Thyroid gland (tissue), 4 donors: ENCODE data around the gene USP46. TPM values are rescaled to one million over a fixed set of nuclear protein-coding genes. Genes with fewer than 3 reads are reported as not detected.

Experiments
- DNase-seq, 2 donors: peaks; one replicate each; pipeline ENCODE4 v3.0.0-alpha.2; 2019
- H3K27ac ChIP-seq, 3 donors: fragments of 200-600 bp; sonication (generic); 1 replicate in 2 of 3; 2 replicates in 1 of 3; pipeline ENCODE4 v1.5.1; 2016 to 2019; ENCODE audit warnings: mild to moderate bottlenecking in 1 of 3, moderate library complexity in 1 of 3
- H3K27me3 ChIP-seq: fragments of 200-600 bp; sonication (generic); one replicate; pipeline ENCODE4 v1.5.1; 2019
- H3K36me3 ChIP-seq, 2 donors: fragments of 200-600 bp; sonication (generic); one replicate each; pipeline ENCODE4 v1.5.1; 2016 to 2019
- H3K4me1 ChIP-seq, 2 donors: fragments of 200-600 bp; sonication (generic); one replicate each; pipeline ENCODE4 v1.5.1; 2017 to 2019
- H3K4me3 ChIP-seq, 3 donors: fragments of 200-600 bp; sonication (generic); replicated peaks in 1 of 3; 1 replicate in 2 of 3; 2 replicates in 1 of 3; pipeline ENCODE4 v1.5.1; 2016; ENCODE audit warnings: mild to moderate bottlenecking in 1 of 3
- H3K9me3 ChIP-seq: fragments of 200-600 bp; sonication (generic); one replicate; pipeline ENCODE4 v1.5.1; 2017
- CTCF ChIP-seq, 6 experiments: fragments of 200-600 bp in 3 of 6; fragments of 450-650 bp in 3 of 6; sonication (generic) in 3 of 6; IDR thresholded peaks; one replicate each; pipeline ENCODE4 v1.5.1; 2016 to 2019; ENCODE audit warnings: antibody characterized with exemption in 6 of 6, mild to moderate bottlenecking in 2 of 6, inconsistent platforms in 1 of 6, moderate library complexity in 1 of 6
- POLR2A ChIP-seq, 2 donors: fragments of 450-650 bp; IDR thresholded peaks; one replicate each; pipeline ENCODE4 v1.6.1; 2017; ENCODE audit warnings: antibody characterized with exemption in 2 of 2, mild to moderate bottlenecking in 2 of 2, moderate library complexity in 1 of 2
- WGBS, 2 donors: methylation state at CpG; one replicate each; pipeline ENCODE4 v1.1.5; 2017; 5-methylcytosine and 5-hydroxymethylcytosine counted together
- intact Hi-C: fragments of 100-400 bp; cut with DNase I; formaldehyde crosslinking; loops from one replicate; pipeline ENCODE4 v1.15.1; 2023
- total RNA-seq, 4 donors: library from RNA; depleted of rRNA; stranded (reverse); fragments of >200 nt; gene quantifications; one replicate each; pipeline ENCODE4 v1.2.3, GENCODE V29; 2016

The USP46 gene
- total RNA-seq, 4 donors from 2014 or later = 10.8 to 17.6 (median 14.2) TPM

GRCh38 chr4:52670121-52670520 is 11.0 kb upstream of the USP46 start:
- Histone ChIP-seq H3K4me3 (no peak overlapping the region), H3K4me1 (no peaks in the 10 kb centered on the region), H3K36me3 (no peaks in the 10 kb centered on the region), H3K27me3 (no peaks in the 10 kb centered on the region), H3K9me3 (no peaks in the 10 kb centered on the region), H3K27ac (no peak overlapping the region)
- TF ChIP-seq CTCF (IDR thresholded peaks at IDR 0.05) = no peak
- TF ChIP-seq POLR2A (IDR thresholded peaks at IDR 0.05) = no peak
- intact Hi-C loops = no loop called here
- no peak for DNase-seq
- 93 to 99% methylated on average over 2 of the region's 2 CpGs for WGBS, 2 donors

DNA sequence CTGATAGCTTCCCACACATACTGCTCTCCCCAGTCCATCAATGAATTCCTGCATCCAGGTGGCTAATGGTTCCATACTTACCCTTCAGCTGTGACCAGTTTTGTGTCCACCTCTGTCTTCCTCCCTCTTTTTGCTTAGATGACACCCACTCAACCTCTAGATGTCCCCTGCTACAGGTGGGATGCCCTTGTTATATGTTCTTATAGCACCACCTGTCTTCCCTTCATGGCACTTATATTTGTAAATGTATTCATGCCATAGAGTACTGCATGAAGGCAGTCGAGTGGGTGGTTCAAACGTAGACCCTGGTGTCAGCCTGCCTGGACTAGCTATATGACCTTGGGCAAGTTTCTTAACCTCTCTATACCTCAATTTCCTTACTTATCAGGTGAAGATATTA is 6.5 kb upstream of the USP46 start:
- WGBS, 2 donors = 31 to 34% methylated on average over 2 of the region's 2 CpGs

GRCh38 chr4:52664479-52664878 is 5.4 kb upstream of the USP46 start:
- Histone ChIP-seq H3K4me3 (no peak overlapping the region), H3K4me1 (peaks cover 0 to 6% of the 10 kb centered on the region in 2 donors), H3K27me3 (no peaks in the 10 kb centered on the region), H3K27ac (no peak overlapping the region), H3K36me3 (no peaks in the 10 kb centered on the region), H3K9me3 (no peaks in the 10 kb centered on the region)
- DNase-seq = no peak
- TF ChIP-seq CTCF (IDR thresholded peaks at IDR 0.05) (no peak), POLR2A (IDR thresholded peaks at IDR 0.05) (no peak)
- intact Hi-C loops = no loop called here

More for the DNA sequence above, 6.5 kb upstream of the USP46 start:
- Histone ChIP-seq H3K4me1 (peaks cover 0 to 1% of the 10 kb centered on the region in 2 donors), H3K27me3 (no peaks in the 10 kb centered on the region), H3K9me3 (no peaks in the 10 kb centered on the region), H3K36me3 (no peaks in the 10 kb centered on the region), H3K27ac (no peak overlapping the region), H3K4me3 (no peak overlapping the region)
- TF ChIP-seq POLR2A (IDR thresholded peaks at IDR 0.05) (no peak), CTCF (IDR thresholded peaks at IDR 0.05) (peak in 3 of 6 experiments; percentile 6 to 35 (median 14))
- DNase-seq = no peak
- intact Hi-C loops = no loop called here

GRCh38 chr4:52661966-52662690 is 3.0 kb upstream of the USP46 start:
- peaks cover 7 to 12% of the 10 kb centered on the region in 2 donors for H3K4me1 ChIP-seq
- no peak overlapping the region for H3K4me3 ChIP-seq
- intact Hi-C loops = no loop called here
- DNase-seq = no peak
- TF ChIP-seq CTCF (IDR thresholded peaks at IDR 0.05) = no peak
- TF ChIP-seq POLR2A (IDR thresholded peaks at IDR 0.05) = no peak
- H3K27me3 ChIP-seq = no peaks in the 10 kb centered on the region
- no peaks in the 10 kb centered on the region for H3K36me3 ChIP-seq
- WGBS, 2 donors = 90 to 92% methylated on average over 4 of the region's 4 CpGs
- no peaks in the 10 kb centered on the region for H3K9me3 ChIP-seq
- no peak overlapping the region for H3K27ac ChIP-seq

GRCh38 chr4:52660643-52661042 is 1.5 kb upstream of the USP46 start:
- H3K4me3 ChIP-seq = no peak overlapping the region
- intact Hi-C loops = no loop called here
- H3K9me3 ChIP-seq = no peaks in the 10 kb centered on the region
- no peak for DNase-seq
- no peak overlapping the region for H3K27ac ChIP-seq
- no peaks in the 10 kb centered on the region for H3K27me3 ChIP-seq
- TF ChIP-seq POLR2A (IDR thresholded peaks at IDR 0.05) = no peak
- no peak for TF ChIP-seq CTCF (IDR thresholded peaks at IDR 0.05)
- 96 to 98% methylated on average over 6 of the region's 6 CpGs for WGBS, 2 donors
- H3K4me1 ChIP-seq = peaks cover 7 to 12% of the 10 kb centered on the region in 2 donors
- no peaks in the 10 kb centered on the region for H3K36me3 ChIP-seq
